Measurements from ENCODE around the gene C19orf44.

DNA sequence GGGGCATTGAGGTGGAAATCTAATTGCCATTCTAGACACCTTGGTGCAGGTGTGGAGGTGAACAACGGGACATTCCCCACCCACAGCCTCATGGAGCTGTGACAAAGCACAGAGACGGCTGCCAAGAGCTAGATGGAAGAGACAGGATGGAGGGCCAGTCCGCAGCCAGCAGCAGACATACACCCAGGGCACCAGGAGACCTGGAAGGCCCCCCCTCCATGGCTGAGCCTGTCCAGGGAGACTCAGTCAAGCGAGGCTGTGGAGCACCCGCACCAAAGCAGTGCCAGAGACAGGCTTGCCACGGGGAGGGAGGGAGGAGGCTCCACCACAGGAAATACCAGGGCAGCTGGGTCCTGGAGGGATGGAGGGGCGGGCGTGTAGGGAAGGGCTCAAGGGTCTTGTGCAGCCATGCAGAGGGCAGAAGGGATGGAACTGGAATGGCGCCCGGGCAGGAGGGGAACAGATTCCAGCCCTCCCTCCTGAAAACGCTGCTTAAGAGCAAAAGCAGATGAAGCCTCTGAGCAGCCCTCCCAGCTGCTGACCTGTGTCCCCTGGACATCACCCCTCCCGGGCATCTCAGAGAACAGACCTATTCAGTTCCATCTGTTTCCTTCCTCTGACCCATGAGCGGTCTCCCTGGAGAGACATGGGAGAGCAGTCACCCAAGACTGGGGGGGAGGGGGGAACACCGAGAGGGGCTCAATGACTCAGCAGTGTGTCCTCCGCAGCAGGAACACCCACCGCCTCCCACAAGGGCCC, 38.8 kb upstream of the C19orf44 start:
- no peak for TF ChIP-seq SP1 (IDR thresholded peaks at IDR 0.05)
- no peak for TF ChIP-seq BHLHE40 (IDR thresholded peaks at IDR 0.05; ENCODE audit: borderline replicate concordance)
- TF ChIP-seq FOXM1 (IDR thresholded peaks at IDR 0.05; ENCODE audit: borderline replicate concordance): no peak
- no peak for TF ChIP-seq ARNT (IDR thresholded peaks at IDR 0.05)
- no peak for TF ChIP-seq FOXK2 (IDR thresholded peaks at IDR 0.05)
- TF ChIP-seq ELF4 (IDR thresholded peaks at IDR 0.05): no peak
- no peak for TF ChIP-seq FOXA1 (IDR thresholded peaks at IDR 0.05)
- no peak for TF ChIP-seq SUZ12 (IDR thresholded peaks at IDR 0.05)
- TF ChIP-seq TARDBP (IDR thresholded peaks at IDR 0.05): no peak
- no peak for TF ChIP-seq ZNF384 (IDR thresholded peaks at IDR 0.05)
